B cell (primary cell): ENCODE data around the gene CYTH4.

ENCODE experiments used
- EZH2 ChIP-seq: IDR thresholded peaks from 2 replicates; pipeline ENCODE4 v1.6.1; 2012; ENCODE audit warnings: borderline replicate concordance, low read depth, mild to moderate bottlenecking, moderate library complexity, low read length; ENCODE audit not compliant: insufficient read depth, poor library complexity, severe bottlenecking
- TF ChIP-seq, protein P1 (sequence below): fragments of 200-600 bp; IDR thresholded peaks from one replicate; pipeline ENCODE4 v1.8.0; 2022; ENCODE audit warnings: antibody characterized with exemption, mild to moderate bottlenecking

DNA sequence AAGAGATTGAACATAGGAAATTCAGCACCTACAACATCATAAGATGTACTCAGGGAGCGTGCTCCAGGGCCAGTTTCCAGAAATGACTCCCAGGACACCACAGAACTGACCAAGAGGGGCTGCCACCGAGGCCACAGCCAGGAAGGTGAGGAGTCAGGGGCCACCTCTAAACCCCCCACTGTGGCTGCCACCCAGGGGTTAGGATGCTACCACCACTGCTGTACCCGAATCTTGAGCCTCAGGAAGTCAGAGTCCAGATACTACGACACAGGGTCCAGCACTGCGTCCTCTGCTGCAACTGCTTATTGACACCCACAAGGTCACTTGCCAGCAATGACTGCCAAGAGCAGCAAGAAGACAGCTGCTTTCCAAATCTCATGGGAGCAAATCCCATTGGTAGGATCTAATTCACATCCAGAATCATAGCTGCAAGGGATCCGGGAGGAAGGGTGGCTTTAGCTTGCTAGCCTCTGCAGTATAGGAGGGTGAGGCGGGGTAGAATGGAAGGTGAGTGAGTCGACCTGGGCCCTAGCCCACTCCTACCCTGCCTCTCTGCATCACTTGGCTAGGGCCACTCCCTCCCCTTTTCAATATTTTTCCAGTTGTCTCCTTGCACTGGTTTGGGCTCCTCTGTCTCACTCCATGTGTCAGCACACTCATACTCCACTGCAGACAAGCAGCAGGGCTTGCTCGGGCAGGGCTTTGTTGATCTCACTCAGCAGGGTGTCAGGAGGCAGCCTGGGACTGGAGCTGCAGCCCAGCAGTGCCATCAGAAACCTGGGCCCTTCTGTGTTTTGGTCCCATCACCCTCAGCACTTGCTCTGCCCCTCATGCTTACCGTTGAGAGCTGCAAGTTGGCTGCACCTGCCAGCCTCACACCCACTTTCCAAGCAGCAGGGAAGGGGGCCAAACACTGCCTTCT lies 18.1 kb upstream of the CYTH4 start:
- no peak for TF ChIP-seq EZH2
- TF ChIP-seq, protein P1, sequence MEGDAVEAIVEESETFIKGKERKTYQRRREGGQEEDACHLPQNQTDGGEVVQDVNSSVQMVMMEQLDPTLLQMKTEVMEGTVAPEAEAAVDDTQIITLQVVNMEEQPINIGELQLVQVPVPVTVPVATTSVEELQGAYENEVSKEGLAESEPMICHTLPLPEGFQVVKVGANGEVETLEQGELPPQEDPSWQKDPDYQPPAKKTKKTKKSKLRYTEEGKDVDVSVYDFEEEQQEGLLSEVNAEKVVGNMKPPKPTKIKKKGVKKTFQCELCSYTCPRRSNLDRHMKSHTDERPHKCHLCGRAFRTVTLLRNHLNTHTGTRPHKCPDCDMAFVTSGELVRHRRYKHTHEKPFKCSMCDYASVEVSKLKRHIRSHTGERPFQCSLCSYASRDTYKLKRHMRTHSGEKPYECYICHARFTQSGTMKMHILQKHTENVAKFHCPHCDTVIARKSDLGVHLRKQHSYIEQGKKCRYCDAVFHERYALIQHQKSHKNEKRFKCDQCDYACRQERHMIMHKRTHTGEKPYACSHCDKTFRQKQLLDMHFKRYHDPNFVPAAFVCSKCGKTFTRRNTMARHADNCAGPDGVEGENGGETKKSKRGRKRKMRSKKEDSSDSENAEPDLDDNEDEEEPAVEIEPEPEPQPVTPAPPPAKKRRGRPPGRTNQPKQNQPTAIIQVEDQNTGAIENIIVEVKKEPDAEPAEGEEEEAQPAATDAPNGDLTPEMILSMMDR = no peak
